ENCODE measurements around the gene SUOX.

The SUOX gene

GRCh38 chr12:56031987-56032386, 34.9 kb downstream of the SUOX start:
- no peak overlapping the region for H3K9ac ChIP-seq (ENCODE audit: low read length)
- no peaks in the 10 kb centered on the region for H3K27me3 ChIP-seq (ENCODE audit: insufficient read depth, low read length)
- H3K4me3 ChIP-seq (ENCODE audit: low read depth, low read length, poor library complexity, severe bottlenecking) = no peak overlapping the region
- H3F3A ChIP-seq (ENCODE audit: insufficient read depth, low read length) = no peaks in the 10 kb centered on the region
- H3K79me2 ChIP-seq (ENCODE audit: insufficient read depth, low read length) = no peaks in the 10 kb centered on the region
- H3K36me3 ChIP-seq (ENCODE audit: insufficient read depth, low read length) = no peaks in the 10 kb centered on the region
- H3K4me2 ChIP-seq (ENCODE audit: low read length) = no peak overlapping the region
- H3K4me1 ChIP-seq (ENCODE audit: insufficient read depth, low read length, severe bottlenecking) = no peaks in the 10 kb centered on the region
- H3K27ac ChIP-seq (ENCODE audit: low read depth, low read length, poor library complexity, severe bottlenecking) = no peak overlapping the region
- TF ChIP-seq CTCF (IDR thresholded peaks at IDR 0.05; ENCODE audit: low read length) = no peak
- no peak for TF ChIP-seq EZH2 (IDR thresholded peaks at IDR 0.05; ENCODE audit: borderline replicate concordance, low read length)
- H3K9me3 ChIP-seq (ENCODE audit: low read length) = no peaks in the 10 kb centered on the region
- H2AFZ ChIP-seq (ENCODE audit: low read length) = no peak overlapping the region
- H4K20me1 ChIP-seq (ENCODE audit: insufficient read depth, low read length) = no peaks in the 10 kb centered on the region
- no peaks in the 10 kb centered on the region for H3K9me2 ChIP-seq (ENCODE audit: low read depth, low read length)

DNA sequence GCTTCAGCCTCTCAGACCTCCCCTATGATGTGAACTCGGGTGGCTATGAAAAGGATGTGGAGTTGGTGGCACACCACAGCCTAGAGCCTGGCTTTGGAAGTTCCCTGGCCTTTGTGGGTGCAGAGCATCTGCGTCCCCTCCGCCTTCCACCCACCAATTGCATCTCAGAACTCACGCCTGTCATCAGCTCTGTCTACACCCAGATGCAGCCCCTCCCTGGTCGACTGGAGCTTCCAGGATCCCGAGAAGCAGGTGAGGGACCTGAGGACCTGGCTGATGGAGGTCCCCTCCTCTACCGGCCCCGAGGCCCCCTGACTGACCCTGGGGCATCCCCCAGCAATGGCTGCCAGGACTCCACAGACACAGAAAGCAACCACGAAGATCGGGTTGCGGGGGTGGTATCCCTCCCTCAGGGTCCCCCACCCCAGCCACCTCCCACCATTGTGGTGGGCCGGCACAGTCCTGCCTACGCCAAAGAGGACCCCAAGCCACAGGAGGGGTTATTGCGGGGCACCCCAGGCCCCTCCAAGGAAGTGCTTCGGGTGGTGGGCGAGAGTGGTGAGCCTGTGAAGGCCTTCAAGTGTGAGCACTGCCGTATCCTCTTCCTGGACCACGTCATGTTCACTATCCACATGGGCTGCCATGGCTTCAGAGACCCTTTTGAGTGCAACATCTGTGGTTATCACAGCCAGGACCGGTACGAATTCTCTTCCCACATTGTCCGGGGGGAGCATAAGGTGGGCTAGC, 37.7 kb downstream of the SUOX start:
- H4K20me1 ChIP-seq (ENCODE audit: insufficient read depth, low read length) = no peaks in the 10 kb centered on the region
- H3K4me1 ChIP-seq (ENCODE audit: insufficient read depth, low read length, severe bottlenecking) = no peaks in the 10 kb centered on the region
- no peaks in the 10 kb centered on the region for H3K9me2 ChIP-seq (ENCODE audit: low read depth, low read length)
- no peak overlapping the region for H3K4me2 ChIP-seq (ENCODE audit: low read length)
- no peaks in the 10 kb centered on the region for H3F3A ChIP-seq (ENCODE audit: insufficient read depth, low read length)
- H3K36me3 ChIP-seq (ENCODE audit: insufficient read depth, low read length) = no peaks in the 10 kb centered on the region
- no peak overlapping the region for H2AFZ ChIP-seq (ENCODE audit: low read length)
- H3K27me3 ChIP-seq (ENCODE audit: insufficient read depth, low read length) = no peaks in the 10 kb centered on the region
- TF ChIP-seq EZH2 (IDR thresholded peaks at IDR 0.05; ENCODE audit: borderline replicate concordance, low read length) (no peak), CTCF (IDR thresholded peaks at IDR 0.05; ENCODE audit: low read length) (no peak)
- H3K79me2 ChIP-seq (ENCODE audit: insufficient read depth, low read length) = no peaks in the 10 kb centered on the region
- H3K9me3 ChIP-seq (ENCODE audit: low read length) = no peaks in the 10 kb centered on the region
- no peak overlapping the region for H3K9ac ChIP-seq (ENCODE audit: low read length)
- H3K4me3 ChIP-seq (ENCODE audit: low read depth, low read length, poor library complexity, severe bottlenecking) = no peak overlapping the region
- no peak overlapping the region for H3K27ac ChIP-seq (ENCODE audit: low read depth, low read length, poor library complexity, severe bottlenecking)

DNA sequence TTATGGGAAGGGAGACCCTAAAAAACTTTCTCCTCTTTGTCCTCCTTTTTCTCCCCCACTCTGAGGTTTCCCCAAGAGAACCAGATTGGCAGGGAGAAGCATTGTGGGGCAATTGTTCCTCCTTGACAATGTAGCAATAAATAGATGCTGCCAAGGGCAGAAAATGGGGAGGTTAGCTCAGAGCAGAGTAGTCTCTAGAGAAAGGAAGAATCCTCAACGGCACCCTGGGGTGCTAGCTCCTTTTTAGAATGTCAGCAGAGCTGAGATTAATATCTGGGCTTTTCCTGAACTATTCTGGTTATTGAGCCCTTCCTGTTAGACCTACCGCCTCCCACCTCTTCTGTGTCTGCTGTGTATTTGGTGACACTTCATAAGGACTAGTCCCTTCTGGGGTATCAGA, 40.1 kb downstream of the SUOX start:
- no peak for TF ChIP-seq EZH2 (IDR thresholded peaks at IDR 0.05; ENCODE audit: borderline replicate concordance, low read length)
- TF ChIP-seq CTCF (IDR thresholded peaks at IDR 0.05; ENCODE audit: low read length) = no peak
- H4K20me1 ChIP-seq (ENCODE audit: insufficient read depth, low read length) = no peaks in the 10 kb centered on the region
- H3K27ac ChIP-seq (ENCODE audit: low read depth, low read length, poor library complexity, severe bottlenecking) = no peak overlapping the region
- H3K27me3 ChIP-seq (ENCODE audit: insufficient read depth, low read length) = no peaks in the 10 kb centered on the region
- no peak overlapping the region for H2AFZ ChIP-seq (ENCODE audit: low read length)
- no peaks in the 10 kb centered on the region for H3K9me3 ChIP-seq (ENCODE audit: low read length)
- H3K79me2 ChIP-seq (ENCODE audit: insufficient read depth, low read length) = peaks cover 3% of the 10 kb centered on the region
- no peak overlapping the region for H3K9ac ChIP-seq (ENCODE audit: low read length)
- no peaks in the 10 kb centered on the region; the same call in 1 of the 2 replicates for H3K36me3 ChIP-seq (ENCODE audit: insufficient read depth, low read length)
- H3K4me2 ChIP-seq (ENCODE audit: low read length) = no peak overlapping the region
- peaks cover 9% of the 10 kb centered on the region for H3K4me1 ChIP-seq (ENCODE audit: insufficient read depth, low read length, severe bottlenecking)
- H3F3A ChIP-seq (ENCODE audit: insufficient read depth, low read length) = no peaks in the 10 kb centered on the region
- no peaks in the 10 kb centered on the region for H3K9me2 ChIP-seq (ENCODE audit: low read depth, low read length)
- H3K4me3 ChIP-seq (ENCODE audit: low read depth, low read length, poor library complexity, severe bottlenecking) = no peak overlapping the region

All from OCI-LY1 (cell line).